Lower lobe of right lung (tissue), 2 donors: ENCODE data around the gene FTCDNL1. TPM values are rescaled to one million over a fixed set of nuclear protein-coding genes. Genes with fewer than 3 reads are reported as not detected.

Experiments
- ATAC-seq, 2 donors: fragments of 200-7000 bp; cut with Tn5 transposase; one replicate each; pipeline ENCODE4 v1.9.1; 2020 to 2022; ENCODE audit warnings: mild to moderate bottlenecking in 2 of 2, moderate library complexity in 2 of 2
- DNase-seq: peaks from one replicate; pipeline ENCODE4 v3.0.0-alpha.2; 2020
- H3K27ac ChIP-seq: fragments of 200-600 bp; one replicate; pipeline ENCODE4 v1.8.0; 2022
- H3K27me3 ChIP-seq: fragments of 200-600 bp; one replicate; pipeline ENCODE4 v1.8.0; 2022; ENCODE audit warnings: low read depth
- H3K36me3 ChIP-seq: fragments of 200-600 bp; one replicate; pipeline ENCODE4 v1.8.0; 2022; ENCODE audit warnings: mild to moderate bottlenecking
- H3K4me1 ChIP-seq: fragments of 200-600 bp; one replicate; pipeline ENCODE4 v1.8.0; 2022
- H3K4me3 ChIP-seq: fragments of 200-600 bp; one replicate; pipeline ENCODE4 v1.8.0; 2022; ENCODE audit warnings: mild to moderate bottlenecking
- H3K9me3 ChIP-seq: fragments of 200-600 bp; one replicate; pipeline ENCODE4 v1.8.0; 2022
- intact Hi-C: fragments of 100-400 bp; cut with DNase I; formaldehyde crosslinking; loops from one replicate; pipeline ENCODE4 v1.11.0; 2022
- total RNA-seq: library from RNA; stranded (reverse); fragmentation: NEBNext Ultra II Directional; extraction: Animal tissue kit (Norgen Biotek cat#: 25700); gene quantifications from one replicate; pipeline ENCODE4 v1.2.1, GENCODE V29; 2021
- TF ChIP-seq, protein P1 (sequence below): fragments of 200-600 bp; IDR thresholded peaks from one replicate; pipeline ENCODE4 v1.8.0; 2022; ENCODE audit warnings: antibody characterized with exemption, mild to moderate bottlenecking
- donor health status: DM: no; HTN: yes; CAD: no; lungs with severe emphysema.

FTCDNL1 gene
- total RNA-seq, 1 donor from 2014 or later, result 3.7 TPM

DNA sequence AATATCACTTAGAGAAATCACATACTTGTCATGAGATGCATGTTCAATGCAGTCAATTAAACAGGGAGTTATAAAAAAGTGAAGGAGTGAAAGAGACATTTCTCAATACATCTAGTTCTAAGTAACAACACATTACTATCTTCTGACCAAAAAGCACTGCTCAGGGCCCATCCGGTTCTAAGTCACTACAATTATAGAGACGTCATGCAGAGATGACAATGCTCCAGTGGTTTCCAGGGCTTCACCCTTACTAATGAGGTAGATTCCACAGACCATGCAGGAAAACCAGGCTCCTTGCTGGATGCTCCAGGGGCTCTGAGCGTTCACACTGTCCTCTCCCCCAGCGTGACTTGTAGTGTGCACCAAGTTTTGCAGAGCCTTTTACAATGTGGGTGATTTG is 88.0 kb downstream of the FTCDNL1 start:
- no peaks in the 10 kb centered on the region for H3K36me3 ChIP-seq
- H3K27ac ChIP-seq, result no peak overlapping the region
- no peak for ATAC-seq
- TF ChIP-seq, protein P1, sequence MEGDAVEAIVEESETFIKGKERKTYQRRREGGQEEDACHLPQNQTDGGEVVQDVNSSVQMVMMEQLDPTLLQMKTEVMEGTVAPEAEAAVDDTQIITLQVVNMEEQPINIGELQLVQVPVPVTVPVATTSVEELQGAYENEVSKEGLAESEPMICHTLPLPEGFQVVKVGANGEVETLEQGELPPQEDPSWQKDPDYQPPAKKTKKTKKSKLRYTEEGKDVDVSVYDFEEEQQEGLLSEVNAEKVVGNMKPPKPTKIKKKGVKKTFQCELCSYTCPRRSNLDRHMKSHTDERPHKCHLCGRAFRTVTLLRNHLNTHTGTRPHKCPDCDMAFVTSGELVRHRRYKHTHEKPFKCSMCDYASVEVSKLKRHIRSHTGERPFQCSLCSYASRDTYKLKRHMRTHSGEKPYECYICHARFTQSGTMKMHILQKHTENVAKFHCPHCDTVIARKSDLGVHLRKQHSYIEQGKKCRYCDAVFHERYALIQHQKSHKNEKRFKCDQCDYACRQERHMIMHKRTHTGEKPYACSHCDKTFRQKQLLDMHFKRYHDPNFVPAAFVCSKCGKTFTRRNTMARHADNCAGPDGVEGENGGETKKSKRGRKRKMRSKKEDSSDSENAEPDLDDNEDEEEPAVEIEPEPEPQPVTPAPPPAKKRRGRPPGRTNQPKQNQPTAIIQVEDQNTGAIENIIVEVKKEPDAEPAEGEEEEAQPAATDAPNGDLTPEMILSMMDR, result no peak
- no peaks in the 10 kb centered on the region for H3K27me3 ChIP-seq
- intact Hi-C loops, result no loop called here
- no peak for DNase-seq
- H3K4me3 ChIP-seq, result no peak overlapping the region
- H3K4me1 ChIP-seq, result no peaks in the 10 kb centered on the region
- H3K9me3 ChIP-seq, result no peaks in the 10 kb centered on the region

DNA sequence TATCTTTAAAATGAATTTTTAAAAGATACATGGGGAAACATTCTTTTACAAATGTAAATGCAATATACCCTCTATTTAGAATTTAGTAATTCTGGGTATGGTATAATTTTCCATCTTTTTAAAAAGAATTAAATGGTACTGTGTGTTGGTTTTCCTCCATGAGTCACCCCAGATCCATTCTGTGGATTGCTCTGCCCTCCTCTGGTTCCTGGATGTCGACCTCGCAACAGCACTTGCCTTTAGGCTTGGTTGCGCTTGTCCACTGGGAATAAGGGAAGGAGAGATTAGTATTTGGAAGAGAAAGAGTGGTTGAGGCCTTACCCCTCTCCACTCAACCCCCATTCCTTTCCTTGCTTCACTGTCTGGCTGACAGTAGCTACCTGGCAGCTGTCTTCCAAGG is 90.4 kb downstream of the FTCDNL1 start:
- TF ChIP-seq, protein P1, result no peak
- ATAC-seq (no peak), DNase-seq (no peak)
- Histone ChIP-seq H3K4me3 (no peak overlapping the region), H3K9me3 (no peaks in the 10 kb centered on the region), H3K27ac (no peak overlapping the region), H3K27me3 (no peaks in the 10 kb centered on the region), H3K4me1 (peaks cover 5% of the 10 kb centered on the region), H3K36me3 (no peaks in the 10 kb centered on the region)
- intact Hi-C loops, result no loop called here

DNA sequence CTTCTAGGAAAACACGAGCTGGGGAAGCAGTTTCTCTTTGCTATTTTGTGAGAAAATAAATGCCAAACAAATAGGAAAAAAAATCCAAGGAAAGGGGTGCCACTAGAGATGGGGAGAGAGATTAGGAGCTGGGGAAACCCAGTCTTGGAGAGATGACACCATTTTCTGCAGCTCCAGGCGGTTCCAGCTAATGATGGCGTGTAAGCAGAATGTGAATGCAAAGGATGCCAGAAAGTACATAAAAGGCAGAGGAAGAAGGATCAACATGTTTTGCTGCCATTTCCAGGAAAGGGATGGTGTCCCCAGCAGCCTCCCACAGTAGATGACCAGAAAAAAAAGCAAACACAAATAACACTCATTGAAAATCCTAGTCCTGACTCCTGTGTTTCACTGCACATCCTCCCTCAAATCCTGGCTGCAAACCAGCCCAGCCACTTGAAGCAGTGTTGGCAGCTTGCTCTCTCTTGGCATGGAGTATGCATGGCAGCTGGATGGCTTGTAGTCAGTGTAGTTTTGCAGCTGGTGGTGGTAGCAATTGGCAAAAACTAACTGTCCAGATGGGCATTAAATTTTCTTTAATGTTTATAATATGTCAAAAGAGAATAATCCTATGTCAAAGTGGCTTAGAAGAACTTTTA is 93.6 kb downstream of the FTCDNL1 start:
- no peak overlapping the region for H3K4me3 ChIP-seq
- peaks cover 5% of the 10 kb centered on the region for H3K4me1 ChIP-seq
- no peaks in the 10 kb centered on the region for H3K36me3 ChIP-seq
- no peaks in the 10 kb centered on the region for H3K27me3 ChIP-seq
- no peaks in the 10 kb centered on the region for H3K9me3 ChIP-seq
- H3K27ac ChIP-seq, result no peak overlapping the region
- ATAC-seq, result peak; percentile 55 to 60
- TF ChIP-seq, protein P1, result no peak
- intact Hi-C loops, result no loop called here
- DNase-seq, result no peak

GRCh38 chr2:199756743-199757142 is 94.2 kb downstream of the FTCDNL1 start:
- H3K4me3 ChIP-seq, result no peak overlapping the region
- DNase-seq, result no peak
- H3K4me1 ChIP-seq, result peaks cover 5% of the 10 kb centered on the region
- no peak overlapping the region for H3K27ac ChIP-seq
- no peak for ATAC-seq
- no peaks in the 10 kb centered on the region for H3K9me3 ChIP-seq
- H3K27me3 ChIP-seq, result no peaks in the 10 kb centered on the region
- no peaks in the 10 kb centered on the region for H3K36me3 ChIP-seq
- TF ChIP-seq, protein P1, result no peak
- intact Hi-C loops, result no loop called here

DNA sequence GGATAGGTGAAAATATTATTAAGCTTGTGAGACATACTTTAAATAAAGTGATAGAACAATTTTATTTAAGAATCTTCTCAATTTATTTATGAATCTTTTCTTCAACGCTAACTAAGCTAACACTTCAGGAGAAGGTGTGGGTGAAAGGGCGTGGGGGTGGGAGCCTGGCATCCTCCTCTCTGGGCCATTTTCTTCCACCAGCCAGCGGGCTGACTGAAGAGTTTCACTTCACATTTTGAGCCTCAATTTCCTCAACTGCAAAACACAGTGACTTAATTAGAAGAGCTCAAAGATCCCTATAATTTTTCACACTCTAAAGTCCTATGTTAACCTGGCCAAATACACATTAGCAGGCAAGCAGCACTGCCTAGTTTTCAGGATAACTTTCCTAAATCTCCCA is 94.8 kb downstream of the FTCDNL1 start:
- no peaks in the 10 kb centered on the region for H3K27me3 ChIP-seq
- ATAC-seq (no peak), DNase-seq (no peak)
- no peaks in the 10 kb centered on the region for H3K36me3 ChIP-seq
- H3K4me3 ChIP-seq, result no peak overlapping the region
- H3K9me3 ChIP-seq, result no peaks in the 10 kb centered on the region
- TF ChIP-seq, protein P1, result no peak
- intact Hi-C loops, result no loop called here
- peaks cover 5% of the 10 kb centered on the region for H3K4me1 ChIP-seq
- no peak overlapping the region for H3K27ac ChIP-seq
